Measurements from ENCODE around the gene DDR1.
"Not testable (repeated sequence)": the region's sequence is repeated elsewhere in the genome, so short reads cannot be mapped to it uniquely, and the experiment has no call there.

The DDR1 gene

GRCh38 chr6:30922447-30922852 is 38.1 kb downstream of the DDR1 start:
- no peak for DNase-seq

GRCh38 chr6:30924040-30924627 is 39.8 kb downstream of the DDR1 start:
- DNase-seq, result not testable (repeated sequence)

DNA sequence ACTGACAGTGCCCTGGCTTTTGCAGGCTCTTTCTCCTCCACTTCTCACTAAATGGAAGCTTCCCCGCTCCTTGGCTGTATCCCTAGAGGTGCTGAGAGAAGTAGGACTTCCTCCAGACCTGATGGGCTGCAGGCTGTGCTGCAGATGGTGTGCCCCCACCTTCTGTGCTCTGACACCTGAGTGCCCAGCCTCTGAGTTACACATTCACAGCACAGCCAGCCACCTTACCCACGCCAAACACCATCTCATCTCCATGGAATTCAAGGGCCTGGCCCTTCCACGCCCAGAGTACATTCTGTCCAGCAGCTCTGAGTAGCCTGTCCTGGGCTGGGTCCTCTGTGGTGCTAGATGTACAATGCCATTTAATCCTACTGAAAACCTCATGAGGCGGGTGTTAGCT is 42.3 kb downstream of the DDR1 start:
- DNase-seq, result no peak

DNA sequence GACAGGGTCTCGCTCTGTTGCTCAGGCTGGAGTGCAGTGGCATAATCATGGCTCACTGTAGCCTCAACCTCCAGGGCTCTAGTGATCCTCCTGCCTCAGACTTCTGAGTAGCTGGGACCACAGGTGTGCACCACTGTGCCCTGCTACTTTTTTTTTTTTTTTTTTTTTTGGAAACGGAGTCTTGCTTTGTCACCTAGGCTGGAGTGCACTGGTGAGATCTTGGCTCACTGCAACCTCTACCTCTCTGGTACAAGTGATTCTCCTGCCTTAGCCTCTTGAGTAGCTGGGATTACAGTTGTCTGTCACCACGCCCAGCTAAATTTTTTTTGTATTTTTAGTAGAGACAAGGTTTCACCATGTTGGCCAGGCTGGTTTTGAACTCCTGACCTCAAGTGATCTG is 42.8 kb downstream of the DDR1 start:
- DNase-seq, result not testable (repeated sequence)

DNA sequence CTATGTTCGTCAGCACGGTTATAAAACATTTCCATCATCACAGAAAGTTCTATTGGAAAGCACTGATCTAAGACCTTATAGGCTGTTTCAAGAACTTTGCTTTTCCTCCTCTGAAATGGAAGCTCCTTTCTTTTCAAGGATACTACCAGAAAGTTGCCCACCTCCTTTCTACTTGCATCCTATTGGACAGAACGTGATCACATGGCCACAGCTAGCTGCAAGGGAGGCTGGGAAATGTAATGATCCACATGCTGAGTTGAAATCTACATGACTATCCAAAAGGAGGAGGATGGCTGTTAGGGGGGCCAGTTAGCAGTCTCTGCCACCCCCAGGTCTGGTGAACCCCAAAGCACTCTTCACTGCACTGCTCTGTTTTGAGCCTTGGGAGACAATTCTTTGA is 44.4 kb downstream of the DDR1 start:
- no peak for DNase-seq

DNA sequence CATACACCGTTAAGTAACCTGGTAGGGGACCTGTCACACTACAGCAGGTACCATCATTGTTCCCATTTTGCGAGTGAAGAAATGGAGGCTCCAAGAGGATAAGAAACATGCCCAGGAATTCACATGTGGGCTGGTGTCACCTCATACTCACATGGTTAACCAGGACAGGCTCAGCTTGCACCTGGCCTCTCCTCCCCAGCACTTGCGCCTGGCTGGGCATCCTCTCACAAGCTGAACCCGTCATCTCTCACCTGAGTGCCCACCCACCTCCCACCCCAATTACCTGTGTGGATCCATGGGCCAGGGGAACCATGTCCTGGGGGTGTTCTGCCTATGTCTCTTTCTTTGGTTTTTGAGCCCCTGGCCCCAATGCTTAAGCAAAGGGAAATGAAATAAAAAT is 46.2 kb downstream of the DDR1 start:
- no peak for DNase-seq

GRCh38 chr6:30931272-30931671 is 47.0 kb downstream of the DDR1 start:
- DNase-seq, result no peak

- no peak for DNase-seq
These were observed 47.8 kb downstream of the DDR1 start, which contains the start of gene SFTA2 for GRCh38 chr6:30931969-30932645. Gene SFTA2 (minus strand): TSS chr6:30932170. CDS start chr6:30932096, 74 bp downstream.

- no peak for DNase-seq
These were observed 48.5 kb downstream of the DDR1 start for GRCh38 chr6:30932665-30933365.

DNA sequence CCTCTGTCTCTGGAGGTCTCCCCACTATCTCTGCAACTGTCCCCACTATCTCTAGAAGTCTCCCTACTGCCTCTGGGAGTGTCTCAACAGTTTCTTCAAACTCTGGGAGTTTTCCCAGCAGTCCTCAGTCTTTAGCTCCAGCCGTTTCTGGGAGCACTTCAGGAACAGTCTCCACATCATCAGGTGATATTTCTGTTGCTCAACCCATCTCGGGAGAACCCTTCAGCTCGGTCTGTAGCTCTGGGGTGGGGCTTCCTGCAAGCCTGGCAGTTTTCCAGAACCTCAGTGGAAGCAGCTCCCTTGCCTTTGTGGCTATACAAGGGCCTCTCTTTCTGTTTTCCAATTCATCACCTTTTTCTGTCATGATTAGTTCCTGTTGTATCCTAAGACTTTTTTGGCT is 50.7 kb downstream of the DDR1 start:
- no peak for DNase-seq

- DNase-seq, result no peak
These were observed 52.9 kb downstream of the DDR1 start for GRCh38 chr6:30937265-30937664.

DNA sequence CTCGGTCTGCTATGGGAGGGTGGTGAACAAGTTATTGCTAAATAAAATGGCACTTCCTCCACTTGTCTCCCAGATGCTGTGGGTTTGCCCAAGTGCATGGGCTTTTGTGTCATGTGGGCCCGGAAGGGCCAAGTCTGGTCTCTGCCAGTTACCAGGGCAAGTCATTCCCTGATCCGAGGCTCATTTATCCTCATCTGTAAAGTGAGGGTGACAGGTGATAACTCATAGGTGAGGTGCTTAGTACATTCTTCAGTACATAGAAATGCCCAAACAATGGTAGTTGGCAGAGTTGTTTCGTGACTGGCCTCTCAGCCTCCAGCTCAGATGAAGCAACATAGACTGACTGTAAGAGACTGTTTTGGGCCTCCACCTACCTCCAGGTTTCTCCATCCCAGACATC is 54.4 kb downstream of the DDR1 start:
- DNase-seq, result no peak

- DNase-seq, result no peak
These were observed 55.2 kb downstream of the DDR1 start for GRCh38 chr6:30939473-30939872.

DNA sequence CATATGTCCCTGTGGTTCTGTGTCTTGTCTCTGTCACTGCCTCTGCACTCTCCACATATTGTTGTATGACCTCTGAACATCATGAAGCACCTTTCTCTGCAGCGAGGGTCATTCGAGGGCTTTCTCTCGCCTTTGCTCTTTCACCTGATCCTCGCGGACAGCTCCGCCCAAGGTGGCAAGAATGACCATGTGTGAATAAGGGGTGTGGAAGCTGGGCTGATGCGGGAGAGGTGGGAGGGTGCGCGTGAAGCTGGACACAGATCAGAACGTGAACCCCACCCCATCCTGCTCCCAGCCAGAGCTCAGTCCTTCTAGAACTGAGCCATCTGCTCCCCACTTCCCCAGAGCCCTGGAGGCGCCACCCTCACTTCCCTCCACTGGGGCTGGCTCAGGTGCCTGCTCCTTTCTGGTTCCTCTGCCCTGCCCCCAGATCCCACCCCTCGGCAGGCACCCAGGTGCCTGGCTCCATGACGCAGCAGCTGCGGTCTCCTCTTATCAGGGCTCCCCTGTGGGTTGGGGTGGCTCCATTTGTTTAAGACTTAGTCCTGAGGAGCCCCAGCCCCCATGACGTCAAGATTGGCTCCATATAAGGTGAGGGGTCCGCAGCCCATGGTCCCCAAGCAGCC is 56.2 kb downstream of the DDR1 start, which contains the start of gene MUCL3:
Gene MUCL3, plus strand, starts transcription at position 613 of the 626 bp plus-strand sequence. CDS start 27 bp downstream, outside the sequence.
- no peak for DNase-seq

GRCh38 chr6:30942338-30943060 is 58.2 kb downstream of the DDR1 start:
- DNase-seq, result no peak

DNA sequence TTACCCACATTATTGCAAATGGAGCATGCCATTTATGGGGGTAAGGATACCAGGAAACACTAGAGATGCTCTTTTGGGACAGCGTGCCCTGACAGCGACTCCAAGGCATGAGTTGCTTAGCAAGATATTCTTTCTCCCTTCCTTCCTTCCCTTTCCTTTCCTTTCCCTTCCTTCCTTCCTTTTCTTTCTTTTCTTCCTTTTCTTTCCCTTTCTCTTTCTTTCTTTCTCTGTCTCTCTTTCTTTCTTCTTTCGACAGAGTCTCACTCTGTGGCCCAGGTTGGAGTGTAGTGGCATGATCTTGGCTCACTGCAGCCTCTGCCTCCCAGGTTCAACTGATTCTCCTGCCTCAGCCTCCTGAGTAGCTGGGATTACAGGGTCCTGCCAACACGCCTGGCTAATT is 59.7 kb downstream of the DDR1 start:
- no peak for DNase-seq

DNA sequence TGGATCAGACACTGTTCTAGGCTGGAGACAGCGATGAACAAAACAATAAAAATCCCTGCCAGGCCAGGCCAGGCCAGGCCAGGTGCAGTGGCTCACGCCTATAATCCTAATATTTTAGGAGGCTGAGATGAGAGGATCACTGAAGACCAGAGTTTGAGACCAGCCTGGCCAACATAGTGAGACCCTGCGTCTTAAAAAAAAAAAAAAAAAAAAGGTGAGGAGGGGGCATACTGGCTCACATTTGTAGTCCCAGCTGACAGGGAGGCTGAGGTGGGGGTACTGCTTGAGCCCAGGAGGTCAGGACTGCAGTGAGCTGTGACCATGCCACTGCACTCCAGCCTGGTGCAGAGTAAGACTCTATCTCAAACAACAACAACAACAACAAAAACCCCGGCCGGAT is 61.0 kb downstream of the DDR1 start:
- DNase-seq, result no peak

DNA sequence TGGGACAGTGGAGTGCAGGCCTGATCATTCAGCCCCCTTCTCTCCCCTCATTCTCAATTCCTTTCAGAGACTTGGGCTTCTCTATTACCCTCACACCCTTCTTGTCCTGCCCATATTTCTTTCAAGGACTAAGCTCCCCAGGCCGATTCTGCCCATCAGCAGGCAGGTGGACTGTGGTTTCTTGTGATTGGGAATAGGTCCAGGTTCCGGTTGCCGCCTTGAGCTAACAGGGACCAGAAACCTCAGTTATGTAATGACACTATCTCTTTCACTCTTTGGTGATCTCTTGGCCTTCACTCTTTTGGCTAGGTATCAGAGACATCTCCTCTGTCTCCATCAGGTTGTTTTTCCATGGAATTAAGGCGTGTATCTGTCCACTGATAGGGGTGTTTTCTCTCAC is 62.9 kb downstream of the DDR1 start:
- DNase-seq, result no peak

- no peak for DNase-seq
These were observed 64.5 kb downstream of the DDR1 start for GRCh38 chr6:30948811-30949210.
